ENCODE results near the gene TNFRSF12A. TPM values are rescaled to one million over a fixed set of nuclear protein-coding genes. Genes with fewer than 3 reads are reported as not detected.

Gene TNFRSF12A
- total and polyA plus RNA-seq, 3 donors from 2014 or later: 12.8 to 33.4 (median 16.8) TPM

DNA sequence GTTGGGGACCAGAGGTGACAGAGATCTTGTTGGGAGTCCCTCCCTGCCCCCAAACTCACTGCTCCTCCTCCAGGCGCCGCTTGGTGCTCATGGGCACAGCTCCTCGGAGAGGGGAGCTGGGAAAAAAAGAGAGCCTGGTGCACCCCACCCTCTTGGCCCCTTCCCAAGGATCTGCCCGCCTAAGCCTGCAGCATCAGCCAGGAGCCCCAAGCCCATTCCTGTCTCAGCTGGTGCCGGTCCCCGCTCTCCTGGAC is 3.2 kb downstream of the TNFRSF12A start:
- Histone ChIP-seq H3K27ac (peak overlapping the region; percentile 88 to 94), H3K9me3 (no peaks in the 10 kb centered on the region), H3K4me1 (peaks cover 35% of the 10 kb centered on the region), H3K36me3 (ENCODE audit: low read depth, missing control alignments) (no peaks in the 10 kb centered on the region), H3K4me3 (peak overlapping the region; percentile 58 to 79), H3K27me3 (no peaks in the 10 kb centered on the region)
- no peak for DNase-seq
- intact Hi-C loops (cut with DNase I; ENCODE audit: low total_unique reads): no loop called here
- WGBS, 2 donors: 0 to 7% methylated on average over 1 to 6 of the region's 6 CpGs
- TF ChIP-seq POLR2A (IDR thresholded peaks at IDR 0.05): no peak
- TF ChIP-seq, protein P1, sequence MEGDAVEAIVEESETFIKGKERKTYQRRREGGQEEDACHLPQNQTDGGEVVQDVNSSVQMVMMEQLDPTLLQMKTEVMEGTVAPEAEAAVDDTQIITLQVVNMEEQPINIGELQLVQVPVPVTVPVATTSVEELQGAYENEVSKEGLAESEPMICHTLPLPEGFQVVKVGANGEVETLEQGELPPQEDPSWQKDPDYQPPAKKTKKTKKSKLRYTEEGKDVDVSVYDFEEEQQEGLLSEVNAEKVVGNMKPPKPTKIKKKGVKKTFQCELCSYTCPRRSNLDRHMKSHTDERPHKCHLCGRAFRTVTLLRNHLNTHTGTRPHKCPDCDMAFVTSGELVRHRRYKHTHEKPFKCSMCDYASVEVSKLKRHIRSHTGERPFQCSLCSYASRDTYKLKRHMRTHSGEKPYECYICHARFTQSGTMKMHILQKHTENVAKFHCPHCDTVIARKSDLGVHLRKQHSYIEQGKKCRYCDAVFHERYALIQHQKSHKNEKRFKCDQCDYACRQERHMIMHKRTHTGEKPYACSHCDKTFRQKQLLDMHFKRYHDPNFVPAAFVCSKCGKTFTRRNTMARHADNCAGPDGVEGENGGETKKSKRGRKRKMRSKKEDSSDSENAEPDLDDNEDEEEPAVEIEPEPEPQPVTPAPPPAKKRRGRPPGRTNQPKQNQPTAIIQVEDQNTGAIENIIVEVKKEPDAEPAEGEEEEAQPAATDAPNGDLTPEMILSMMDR (IDR thresholded peaks at IDR 0.05): no peak

DNA sequence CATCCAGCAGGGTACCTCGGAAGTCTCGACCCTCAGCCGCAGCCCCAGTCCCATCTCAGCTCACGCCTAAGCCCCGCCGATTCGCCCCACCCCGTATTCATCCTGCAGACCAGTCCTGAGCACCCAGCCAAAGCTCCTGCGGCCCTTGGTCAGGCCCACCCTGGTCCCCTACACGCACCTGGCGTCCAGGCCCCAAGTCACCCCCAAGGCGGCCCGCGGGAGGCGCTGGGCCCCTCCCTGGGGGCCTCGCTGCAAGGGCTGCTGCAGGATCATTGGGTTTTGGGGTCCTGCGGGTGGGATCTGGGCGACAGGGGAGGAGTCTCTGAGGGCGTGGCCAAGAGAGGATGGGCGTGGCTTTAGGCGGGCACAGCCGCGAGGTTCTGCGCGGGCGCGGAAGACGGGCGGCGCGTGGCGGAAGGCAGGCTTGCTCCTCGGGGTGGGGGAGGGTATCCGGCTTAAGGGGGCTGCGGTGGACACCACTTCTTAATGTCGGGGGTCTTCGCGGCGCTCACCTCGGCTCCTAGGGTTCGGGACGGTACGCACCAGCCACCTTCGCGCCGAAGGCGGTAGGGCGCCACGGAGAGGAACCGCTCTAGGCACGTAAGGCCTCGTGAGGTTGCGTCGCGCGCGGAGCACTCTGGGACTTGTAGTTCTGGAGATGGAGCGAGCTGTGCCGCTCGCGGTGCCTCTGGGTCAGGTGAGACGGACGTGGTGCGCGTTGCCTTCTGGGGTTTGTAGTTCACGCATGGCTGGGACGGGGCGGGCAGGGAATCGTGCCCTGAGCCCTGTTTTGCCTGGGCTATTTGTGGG is 3.7 kb downstream of the TNFRSF12A start, which contains the start of the genes HCFC1R1 and THOC6:
HCFC1R1 (minus strand) TSS at position 274 of the 810 bp plus-strand sequence; CDS start at position 273, 1 bp downstream.
THOC6 (plus strand) TSS at position 367 of the 810 bp plus-strand sequence; CDS start at position 659, 292 bp downstream.
- H3K27ac ChIP-seq: peak within 1 kb of the TSS; percentile 88 to 94
- no peaks in the 10 kb centered on the region for H3K9me3 ChIP-seq
- 0 to 1% methylated on average over 10 to 69 of the region's 69 CpGs for WGBS, 2 donors
- intact Hi-C loops (cut with DNase I; ENCODE audit: low total_unique reads): no loop called here
- no peaks in the 10 kb centered on the region for H3K27me3 ChIP-seq
- TF ChIP-seq, protein P1 (IDR thresholded peaks at IDR 0.05): no peak
- TF ChIP-seq POLR2A (IDR thresholded peaks at IDR 0.05): no peak
- peak within 1 kb of the TSS; percentile 58 to 79 for H3K4me3 ChIP-seq
- peaks cover 35% of the 10 kb centered on the region for H3K4me1 ChIP-seq
- peak; percentile 99 for DNase-seq
- H3K36me3 ChIP-seq (ENCODE audit: low read depth, missing control alignments): no peaks in the 10 kb centered on the region

DNA sequence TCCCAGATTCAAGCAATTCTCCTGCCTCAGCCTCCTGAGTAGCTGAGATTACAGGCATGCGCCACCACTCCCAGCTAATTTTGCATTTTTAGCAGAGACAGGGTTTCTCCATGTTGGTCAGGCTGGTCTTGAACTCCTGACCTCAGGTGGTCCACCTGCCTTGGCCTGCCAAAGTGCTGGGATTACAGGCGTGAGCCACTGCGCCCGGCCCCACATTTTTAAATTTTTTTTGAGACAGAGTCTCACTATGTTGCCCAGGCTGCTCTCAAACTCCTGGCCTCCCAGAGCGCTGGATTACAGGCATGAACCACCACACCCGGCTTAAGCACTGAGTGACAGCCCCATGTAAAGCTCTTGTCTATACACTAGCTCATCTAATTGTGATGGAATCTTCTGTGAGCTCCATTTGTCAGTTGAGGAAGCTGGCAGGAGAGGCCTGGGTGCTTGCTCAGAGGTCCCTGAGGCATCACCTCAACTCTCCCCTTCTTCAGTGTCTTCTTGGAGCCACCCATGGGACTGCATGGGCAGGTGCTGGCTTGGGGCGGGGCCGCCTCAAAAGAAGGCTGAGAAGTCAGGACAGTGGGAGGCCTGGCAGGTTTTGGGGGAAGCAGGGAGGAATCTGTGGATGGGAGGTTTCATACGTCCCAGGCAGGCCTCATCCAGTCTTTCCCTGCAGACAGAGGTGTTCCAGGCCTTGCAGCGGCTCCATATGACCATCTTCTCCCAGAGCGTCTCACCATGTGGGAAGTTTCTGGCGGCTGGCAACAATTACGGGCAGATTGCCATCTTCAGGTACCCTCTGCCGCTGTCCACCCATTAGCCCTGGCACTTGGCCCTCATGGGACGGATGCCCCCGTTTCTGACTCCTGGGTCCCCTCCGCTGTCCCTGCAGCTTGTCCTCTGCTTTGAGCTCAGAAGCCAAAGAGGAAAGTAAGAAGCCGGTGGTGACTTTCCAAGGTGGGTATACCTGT is 5.1 kb downstream of the TNFRSF12A start:
- H3K36me3 ChIP-seq (ENCODE audit: low read depth, missing control alignments): no peaks in the 10 kb centered on the region
- intact Hi-C loops (cut with DNase I; ENCODE audit: low total_unique reads): no loop called here
- TF ChIP-seq, protein P1 (IDR thresholded peaks at IDR 0.05): no peak
- TF ChIP-seq POLR2A (IDR thresholded peaks at IDR 0.05): no peak
- no peak overlapping the region for H3K27ac ChIP-seq
- peaks cover 28% of the 10 kb centered on the region for H3K4me1 ChIP-seq
- WGBS, 2 donors: 88 to 94% methylated on average over 18 of the region's 18 CpGs
- H3K9me3 ChIP-seq: no peaks in the 10 kb centered on the region
- DNase-seq: no peak
- no peaks in the 10 kb centered on the region for H3K27me3 ChIP-seq
- H3K4me3 ChIP-seq: no peak overlapping the region

DNA sequence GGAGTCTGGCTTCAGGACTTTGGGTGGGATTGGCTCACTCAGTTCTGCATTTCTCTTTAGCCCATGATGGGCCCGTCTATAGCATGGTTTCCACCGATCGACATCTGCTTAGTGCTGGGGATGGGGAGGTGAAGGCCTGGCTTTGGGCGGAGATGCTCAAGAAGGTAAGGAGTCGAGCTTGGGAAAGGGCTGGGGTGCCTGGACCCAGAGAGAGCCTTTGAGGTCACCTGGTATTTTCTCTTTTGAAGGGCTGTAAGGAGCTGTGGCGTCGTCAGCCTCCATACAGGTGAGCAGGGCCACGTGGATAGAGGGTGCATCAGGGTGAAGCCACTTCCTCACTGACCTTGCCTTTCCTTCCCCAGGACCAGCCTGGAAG is 5.8 kb downstream of the TNFRSF12A start:
- DNase-seq: no peak
- Histone ChIP-seq H3K4me3 (no peak overlapping the region), H3K36me3 (ENCODE audit: low read depth, missing control alignments) (no peaks in the 10 kb centered on the region), H3K9me3 (no peaks in the 10 kb centered on the region), H3K27me3 (no peaks in the 10 kb centered on the region), H3K4me1 (peaks cover 25% of the 10 kb centered on the region), H3K27ac (no peak overlapping the region)
- no peak for TF ChIP-seq POLR2A (IDR thresholded peaks at IDR 0.05)
- TF ChIP-seq, protein P1 (IDR thresholded peaks at IDR 0.05): no peak
- WGBS, 2 donors: 95 to 96% methylated on average over 8 of the region's 8 CpGs
- intact Hi-C loops (cut with DNase I; ENCODE audit: low total_unique reads): no loop called here
